NCI-H774 (cell line): Measurements from ENCODE around the gene TAS1R3.

Source experiments
- DNase-seq: peaks from one replicate; lab custom pipeline; 2025; lab: John Stamatoyannopoulos, UW

Gene TAS1R3

GRCh38 chr1:1371746-1372711 is 40.9 kb downstream of the TAS1R3 start:
- no peak for DNase-seq

- DNase-seq = no peak
Observed at GRCh38 chr1:1373051-1373814, 42.2 kb downstream of the TAS1R3 start.

GRCh38 chr1:1373815-1374588 is 42.9 kb downstream of the TAS1R3 start:
- no peak for DNase-seq

GRCh38 chr1:1374589-1374928 is 43.5 kb downstream of the TAS1R3 start:
- DNase-seq = no peak

- DNase-seq = peak; percentile 95
Observed at GRCh38 chr1:1374929-1375662, 44.0 kb downstream of the TAS1R3 start, which contains the start of gene AURKAIP1. TSS of gene AURKAIP1 (minus strand) at chr1:1375207. CDS start at chr1:1374756, 451 bp downstream.

GRCh38 chr1:1376551-1377226 is 45.6 kb downstream of the TAS1R3 start:
- no peak for DNase-seq

- DNase-seq = no peak
Observed at GRCh38 chr1:1377540-1378205, 46.6 kb downstream of the TAS1R3 start.

- no peak for DNase-seq
Observed at GRCh38 chr1:1380860-1381259, 49.8 kb downstream of the TAS1R3 start.

- DNase-seq = no peak
Observed at GRCh38 chr1:1381294-1381693, 50.2 kb downstream of the TAS1R3 start.
